LHCN-M2 (cell line): Measurements from ENCODE around the gene RNF146. TPM values are rescaled to one million over a fixed set of nuclear protein-coding genes. Genes with fewer than 3 reads are reported as not detected.
"Not testable (repeated sequence)": the region's sequence is repeated elsewhere in the genome, so short reads cannot be mapped to it uniquely, and the experiment has no call there.

Experiments
- DNase-seq: peaks from one replicate; pipeline ENCODE4 v3.0.0-alpha.2; 2012; ENCODE audit warnings: low read depth
- total RNA-seq: library from RNA; depleted of rRNA; stranded (reverse); fragments of >200 nt; gene quantifications from 2 replicates; pipeline ENCODE4 v1.2.3, GENCODE V29; 2014

Gene RNF146
- total RNA-seq, 1 experiment from 2014 or later = 52.5 TPM

DNA sequence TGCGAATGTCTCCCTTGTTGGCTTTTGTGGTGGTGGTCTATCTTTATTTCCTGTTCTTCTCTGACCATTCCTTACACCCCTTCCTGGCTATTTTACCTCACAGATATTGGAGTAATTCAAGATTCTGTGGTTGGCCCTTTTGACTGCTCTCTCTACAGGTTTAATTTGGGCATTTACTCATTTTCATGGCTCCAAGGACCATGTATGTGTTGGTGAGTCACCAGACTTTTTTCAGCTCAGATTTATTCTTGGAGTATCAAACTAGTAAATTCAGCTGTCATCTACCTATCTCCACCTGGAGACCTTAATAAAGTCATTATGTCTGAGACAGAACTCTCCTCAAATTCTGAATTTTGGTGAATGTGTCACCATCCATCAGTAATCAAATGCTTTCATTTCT lies 15.5 kb downstream of the RNF146 start:
- no peak for DNase-seq

- DNase-seq = peak; percentile 29
Measured at GRCh38 chr6:127288705-127289104, 22.0 kb downstream of the RNF146 start.

DNA sequence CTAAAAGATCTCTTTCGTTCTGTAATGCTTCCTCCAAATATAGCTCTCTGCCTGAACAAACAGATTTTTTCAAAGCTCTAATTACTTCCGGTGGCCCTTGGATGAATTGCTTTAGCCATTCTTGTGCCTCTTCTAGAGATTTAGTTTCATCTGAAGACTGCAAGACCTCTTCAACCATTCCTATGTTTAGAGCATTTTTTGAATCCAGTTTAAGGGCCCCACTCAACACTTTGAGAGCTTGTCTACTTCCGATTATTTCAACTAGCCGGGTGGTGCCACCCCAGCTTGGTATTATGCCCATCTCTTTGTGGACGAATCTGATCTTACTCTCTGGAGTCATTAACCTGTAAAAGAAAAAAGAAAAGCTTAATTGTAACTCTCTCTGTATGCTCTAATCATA lies 23.3 kb downstream of the RNF146 start:
- no peak for DNase-seq

DNA sequence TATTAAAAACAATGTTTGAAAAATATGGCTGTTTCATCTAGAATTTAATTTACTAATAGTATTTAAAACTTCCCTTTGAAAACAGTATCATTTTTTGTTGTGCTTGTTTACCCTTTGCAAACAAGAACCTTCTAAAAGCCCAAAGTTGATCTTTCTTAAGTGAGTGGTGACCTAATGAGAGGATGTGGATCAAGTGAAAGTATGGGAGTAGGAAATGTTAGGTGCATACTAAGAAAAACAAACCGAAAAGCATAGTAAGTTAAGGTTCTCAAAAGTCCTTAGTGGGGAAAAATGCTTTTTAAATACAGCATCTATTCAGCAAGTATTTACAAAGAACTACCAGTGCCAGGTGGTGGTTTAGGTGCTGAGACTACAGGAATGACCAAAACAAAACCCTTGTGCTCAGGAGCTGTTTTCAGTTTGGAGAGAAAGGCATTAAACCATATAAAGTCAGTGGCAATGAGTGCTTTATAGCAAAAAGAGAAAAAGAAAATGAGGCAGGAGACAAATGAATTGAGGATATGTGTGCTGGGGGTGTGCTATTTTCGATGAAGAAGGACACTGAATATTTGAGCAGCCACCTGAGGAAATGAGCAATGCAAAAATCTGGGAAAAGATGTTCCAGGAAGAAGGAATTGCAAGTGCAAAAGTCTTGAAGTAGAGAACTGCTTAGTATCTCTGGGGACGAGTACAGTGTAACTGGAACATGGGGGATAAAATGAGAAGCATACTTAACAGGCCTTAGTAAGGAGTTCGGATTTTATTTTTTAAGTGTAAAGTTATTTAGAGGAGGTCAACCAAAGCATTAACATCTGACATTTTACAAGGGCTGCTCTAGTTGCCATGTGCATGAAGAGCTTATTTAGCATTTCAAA lies 24.0 kb downstream of the RNF146 start:
- no peak for DNase-seq

DNA sequence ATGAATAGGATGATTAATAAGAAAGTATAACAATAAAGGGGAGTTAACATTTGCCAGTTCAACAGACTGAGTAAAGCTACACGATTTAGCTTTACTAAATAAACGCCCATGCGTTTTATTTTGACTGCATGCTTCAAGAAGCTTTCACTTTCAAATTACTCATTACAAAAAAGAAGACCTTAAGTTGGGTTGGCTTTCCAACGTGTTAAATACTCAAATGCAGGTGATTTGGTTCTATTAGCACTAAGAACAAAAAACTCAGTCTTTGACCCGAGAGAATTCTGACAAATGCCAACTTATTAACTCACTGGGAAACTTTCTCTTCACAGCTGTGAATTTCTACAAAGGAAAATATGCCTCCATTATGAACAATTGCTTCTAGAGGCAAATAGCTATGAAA lies 24.8 kb downstream of the RNF146 start:
- peak; percentile 4 for DNase-seq

- no peak for DNase-seq
Measured at GRCh38 chr6:127297502-127298070, 30.9 kb downstream of the RNF146 start.

GRCh38 chr6:127298475-127298874 lies 31.8 kb downstream of the RNF146 start:
- DNase-seq = no peak

DNA sequence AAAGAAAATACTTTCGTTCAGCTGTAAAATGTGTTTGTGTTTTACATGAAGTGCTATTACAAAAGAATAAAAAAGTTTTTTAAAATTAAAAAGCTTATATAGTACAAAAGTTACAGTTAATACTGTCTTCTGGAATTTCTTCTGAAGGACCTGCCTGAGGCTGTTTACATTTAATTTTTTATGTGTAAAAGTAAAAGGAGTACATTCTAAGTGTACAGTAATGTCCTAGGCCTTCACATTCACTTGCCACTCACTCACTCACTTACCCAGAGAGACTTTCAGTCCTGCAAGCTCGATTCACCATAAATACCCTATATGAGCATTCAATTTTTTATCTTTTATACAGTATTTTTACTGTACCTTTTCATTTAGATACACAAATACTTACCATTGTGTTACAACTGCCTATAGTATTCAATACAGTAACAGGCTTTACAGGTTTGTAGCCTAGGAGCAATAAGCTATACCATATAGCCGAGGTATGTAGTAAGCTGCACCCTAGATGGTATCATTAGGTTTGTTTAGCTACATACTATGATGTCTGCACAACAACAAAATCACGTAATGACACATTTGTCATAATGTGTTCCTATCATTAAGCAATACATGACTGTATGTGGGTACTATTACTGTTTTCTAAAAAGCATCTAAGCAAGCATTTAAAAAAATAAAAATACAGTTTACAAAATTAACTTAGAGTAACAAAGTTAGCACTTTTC lies 33.0 kb downstream of the RNF146 start:
- DNase-seq = peak; percentile 13

GRCh38 chr6:127300411-127300810 lies 33.7 kb downstream of the RNF146 start:
- peak; percentile 88 for DNase-seq

DNA sequence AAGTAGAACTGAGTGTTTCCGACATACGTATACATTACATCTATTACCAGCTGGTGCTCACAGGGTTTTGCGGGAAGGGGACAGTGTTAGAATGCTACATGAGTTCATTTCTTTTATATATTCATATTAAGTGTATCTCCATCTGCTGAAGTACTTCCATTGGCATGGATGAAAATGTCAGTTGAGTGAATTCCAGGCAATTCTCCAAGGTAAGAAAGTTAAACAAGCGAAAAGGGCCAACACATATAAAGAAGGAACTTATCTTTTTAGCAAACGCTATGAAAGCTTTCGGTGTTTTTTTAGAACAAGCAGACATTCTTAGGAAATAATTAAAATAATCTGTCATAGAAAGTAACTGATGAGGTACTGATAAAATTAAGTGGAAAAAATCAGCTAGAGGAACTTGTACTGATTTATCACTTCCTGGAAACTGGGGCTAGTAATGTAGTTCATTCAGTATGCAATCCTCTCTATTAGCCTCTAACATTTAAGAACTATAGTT lies 34.6 kb downstream of the RNF146 start:
- DNase-seq = no peak

DNA sequence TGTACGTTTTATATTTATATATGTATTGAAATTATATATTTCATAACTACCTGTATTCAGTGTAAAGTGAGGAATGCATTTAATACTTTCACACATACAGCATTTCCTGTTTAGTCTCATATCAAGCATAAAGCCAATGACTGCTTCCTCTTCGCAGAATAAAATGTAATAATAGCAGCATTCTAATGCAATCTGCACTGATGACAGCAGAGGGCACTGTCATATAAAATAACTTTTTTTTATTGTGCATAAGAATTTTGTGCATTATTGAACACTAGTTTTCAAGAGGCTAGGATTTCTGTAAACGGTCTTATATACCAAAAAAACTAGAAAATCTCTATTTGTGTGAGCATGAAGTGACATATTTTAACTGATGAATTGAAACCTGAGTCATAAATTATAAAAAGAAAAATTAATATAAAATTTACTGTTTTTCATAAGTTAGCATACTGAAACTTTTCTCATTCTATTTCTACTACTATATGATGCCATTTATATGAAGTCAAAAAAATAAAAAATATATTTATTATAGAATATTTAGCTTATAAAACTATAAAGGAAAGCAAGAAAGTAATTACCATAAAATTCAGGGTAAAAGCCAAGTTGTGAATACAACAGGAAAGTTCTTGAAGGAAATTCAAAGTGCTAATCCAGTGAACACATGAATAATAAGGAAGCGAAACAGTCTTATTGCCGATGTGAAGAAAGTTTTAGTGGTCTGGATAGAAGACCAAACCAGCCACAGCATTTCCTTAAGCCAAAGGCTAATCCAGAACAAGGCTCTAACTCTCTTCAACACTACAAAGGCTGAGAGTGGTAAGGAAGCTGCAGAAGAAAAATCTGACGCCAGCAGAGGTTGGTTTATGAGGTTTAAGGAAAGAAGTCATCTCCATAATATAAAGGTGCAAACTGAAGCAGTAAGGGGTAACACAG lies 36.3 kb downstream of the RNF146 start:
- DNase-seq = peak; percentile 54

DNA sequence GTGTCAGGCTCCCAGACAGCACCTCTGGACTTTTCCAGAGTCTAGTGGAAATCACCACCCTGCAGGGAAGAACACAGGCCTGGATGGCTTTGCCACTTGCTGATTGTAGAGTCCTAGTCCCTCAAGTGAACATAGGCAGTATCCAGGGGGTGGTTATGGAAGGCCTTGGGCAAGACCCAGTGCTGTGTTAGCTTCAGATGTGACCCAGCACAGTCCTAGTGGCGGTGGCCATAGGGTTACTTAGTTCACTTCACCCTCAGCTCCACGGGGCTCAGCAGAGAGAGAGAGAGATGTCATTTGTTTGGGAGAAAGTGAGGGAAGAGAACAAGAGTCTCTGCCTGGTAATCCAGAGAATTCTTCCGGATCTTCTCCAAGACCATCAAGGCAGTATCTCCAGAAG lies 37.3 kb downstream of the RNF146 start:
- DNase-seq = no peak

- DNase-seq = no peak
Measured at GRCh38 chr6:127305741-127306140, 39.1 kb downstream of the RNF146 start.

GRCh38 chr6:127317388-127318128 lies 50.9 kb downstream of the RNF146 start:
- DNase-seq = no peak

GRCh38 chr6:127319686-127320085 lies 53.0 kb downstream of the RNF146 start:
- no peak for DNase-seq

DNA sequence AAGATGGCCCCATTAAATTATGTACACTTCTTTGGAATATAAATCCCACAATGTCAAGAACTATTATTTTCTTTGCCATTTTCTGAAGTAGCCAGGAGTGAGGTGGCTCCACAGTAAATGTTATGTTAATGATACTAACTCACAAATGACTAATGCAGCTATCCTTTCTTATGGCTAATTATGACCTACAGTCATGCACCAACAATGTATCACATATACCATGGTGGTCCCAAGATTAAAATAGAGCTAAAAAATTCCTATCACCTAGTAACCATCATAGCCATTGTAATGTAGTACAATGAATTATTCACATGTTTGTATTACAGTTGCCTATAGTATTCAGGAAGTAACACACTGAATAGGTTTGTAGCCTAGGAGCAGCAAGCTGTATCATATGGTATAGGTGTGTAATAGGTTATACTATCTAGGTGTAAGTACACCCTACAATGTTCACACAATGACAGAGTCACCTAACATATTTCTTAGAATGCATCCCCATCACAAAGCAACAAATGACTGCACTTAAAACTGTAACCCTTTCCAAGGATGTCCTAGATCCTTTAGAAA lies 61.5 kb downstream of the RNF146 start:
- peak; percentile 43 for DNase-seq

GRCh38 chr6:127331256-127331655 lies 64.6 kb downstream of the RNF146 start:
- DNase-seq = not testable (repeated sequence)

DNA sequence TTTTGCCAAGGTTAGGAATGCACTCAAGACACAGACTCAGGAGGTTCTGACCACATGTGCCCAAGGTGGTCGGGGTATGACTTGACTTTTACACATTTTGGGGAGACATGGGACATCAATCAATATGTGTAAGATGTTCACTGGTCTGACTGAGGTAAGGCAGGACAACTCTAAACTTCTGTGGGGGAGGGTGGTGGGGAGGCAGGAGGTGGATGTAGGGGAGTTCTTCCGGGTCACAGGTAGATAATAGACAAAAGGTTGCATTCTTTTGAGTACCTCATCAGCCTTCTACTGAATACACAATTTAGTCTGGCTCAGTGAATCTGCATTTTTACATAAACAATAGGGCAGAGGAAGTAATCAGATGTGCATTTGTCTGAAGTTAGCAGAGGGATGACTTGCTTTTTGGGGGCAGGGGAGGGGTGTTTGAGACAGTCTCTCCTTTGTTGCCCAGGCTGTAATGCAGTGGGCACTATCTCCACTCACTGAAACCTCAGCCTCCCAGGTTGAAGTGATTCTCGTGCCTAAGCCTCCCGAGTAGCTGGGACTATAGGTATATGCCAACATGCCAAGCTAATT lies 65.8 kb downstream of the RNF146 start:
- no peak for DNase-seq
